Measurements from ENCODE around the gene NSUN4.

The NSUN4 gene

GRCh38 chr1:46340404-46341221, at the start of gene NSUN4:
TSS of gene NSUN4 (plus strand) at chr1:46340807. CDS start at chr1:46340827, 20 bp downstream.
- Histone ChIP-seq H3K4me3 (peak within 1 kb of the TSS; percentile 76), H3K4me2 (peak within 1 kb of the TSS; percentile 73), H4K20me1 (peaks cover 43% of the 10 kb centered on the region), H3K9me3 (no peaks in the 10 kb centered on the region), H3K27me3 (no peaks in the 10 kb centered on the region), H3K36me3 (peaks cover 38% of the 10 kb centered on the region), H3K4me1 (peaks cover 44% of the 10 kb centered on the region), H3K27ac (peak within 1 kb of the TSS; percentile 88), H3K9ac (peak within 1 kb of the TSS; percentile 87)
- peak; percentile 82 for TF ChIP-seq Cebpa-rat (IDR thresholded peaks at IDR 0.05)

- no peak overlapping the region for H3K4me2 ChIP-seq
- H3K4me1 ChIP-seq = peaks cover 5% of the 10 kb centered on the region
- H3K27ac ChIP-seq = no peak overlapping the region
- no peaks in the 10 kb centered on the region for H3K9me3 ChIP-seq
- H3K9ac ChIP-seq = no peak overlapping the region
- no peaks in the 10 kb centered on the region for H3K27me3 ChIP-seq
- peaks cover 38% of the 10 kb centered on the region for H4K20me1 ChIP-seq
- TF ChIP-seq Cebpa-rat (IDR thresholded peaks at IDR 0.05) = no peak
- peaks cover 87% of the 10 kb centered on the region for H3K36me3 ChIP-seq
- no peak overlapping the region for H3K4me3 ChIP-seq
Observed at GRCh38 chr1:46295306-46295705, 45.3 kb upstream of the NSUN4 start.

- Histone ChIP-seq H3K36me3 (peaks cover 60% of the 10 kb centered on the region), H3K9ac (no peak overlapping the region), H3K27me3 (no peaks in the 10 kb centered on the region), H4K20me1 (peaks cover 52% of the 10 kb centered on the region), H3K4me1 (peaks cover 16% of the 10 kb centered on the region), H3K27ac (no peak overlapping the region), H3K4me2 (no peak overlapping the region), H3K9me3 (no peaks in the 10 kb centered on the region), H3K4me3 (no peak overlapping the region)
- no peak for TF ChIP-seq Cebpa-rat (IDR thresholded peaks at IDR 0.05)
Observed at GRCh38 chr1:46298387-46298786, 42.2 kb upstream of the NSUN4 start.

- peak overlapping the region; percentile 94 for H3K4me2 ChIP-seq
- peaks cover 68% of the 10 kb centered on the region for H4K20me1 ChIP-seq
- no peaks in the 10 kb centered on the region for H3K27me3 ChIP-seq
- H3K4me3 ChIP-seq = peak overlapping the region; percentile 96
- peak overlapping the region; percentile 99 for H3K27ac ChIP-seq
- TF ChIP-seq Cebpa-rat (IDR thresholded peaks at IDR 0.05) = no peak
- H3K36me3 ChIP-seq = peaks cover 36% of the 10 kb centered on the region
- H3K9me3 ChIP-seq = no peaks in the 10 kb centered on the region
- H3K9ac ChIP-seq = peak overlapping the region; percentile 100
- H3K4me1 ChIP-seq = peaks cover 31% of the 10 kb centered on the region
Observed at GRCh38 chr1:46300673-46301405, 39.8 kb upstream of the NSUN4 start.

GRCh38 chr1:46301406-46301807, 39.2 kb upstream of the NSUN4 start:
- peaks cover 37% of the 10 kb centered on the region for H3K4me1 ChIP-seq
- peak overlapping the region; percentile 96 for H3K4me3 ChIP-seq
- no peaks in the 10 kb centered on the region for H3K9me3 ChIP-seq
- peak overlapping the region; percentile 100 for H3K9ac ChIP-seq
- no peak for TF ChIP-seq Cebpa-rat (IDR thresholded peaks at IDR 0.05)
- H4K20me1 ChIP-seq = peaks cover 74% of the 10 kb centered on the region
- H3K27me3 ChIP-seq = no peaks in the 10 kb centered on the region
- peak overlapping the region; percentile 94 for H3K4me2 ChIP-seq
- H3K36me3 ChIP-seq = peaks cover 30% of the 10 kb centered on the region
- peak overlapping the region; percentile 99 for H3K27ac ChIP-seq

- TF ChIP-seq Cebpa-rat (IDR thresholded peaks at IDR 0.05) = no peak
- Histone ChIP-seq H3K27ac (peak overlapping the region; percentile 99), H3K9me3 (no peaks in the 10 kb centered on the region), H3K9ac (peak overlapping the region; percentile 100), H3K4me2 (peak overlapping the region; percentile 94), H4K20me1 (peaks cover 80% of the 10 kb centered on the region), H3K27me3 (no peaks in the 10 kb centered on the region), H3K4me3 (peak overlapping the region; percentile 96), H3K36me3 (peaks cover 30% of the 10 kb centered on the region), H3K4me1 (peaks cover 43% of the 10 kb centered on the region)
Observed at GRCh38 chr1:46301808-46302640, 38.6 kb upstream of the NSUN4 start.

- peak overlapping the region; percentile 100 for H3K9ac ChIP-seq
- no peaks in the 10 kb centered on the region for H3K27me3 ChIP-seq
- H3K4me1 ChIP-seq = peaks cover 49% of the 10 kb centered on the region
- H3K9me3 ChIP-seq = no peaks in the 10 kb centered on the region
- H3K36me3 ChIP-seq = peaks cover 30% of the 10 kb centered on the region
- H3K4me3 ChIP-seq = peak overlapping the region; percentile 96
- TF ChIP-seq Cebpa-rat (IDR thresholded peaks at IDR 0.05) = no peak
- H4K20me1 ChIP-seq = peaks cover 80% of the 10 kb centered on the region
- peak overlapping the region; percentile 99 for H3K27ac ChIP-seq
- H3K4me2 ChIP-seq = peak overlapping the region; percentile 94
Observed at GRCh38 chr1:46302641-46303037, 38.0 kb upstream of the NSUN4 start.

GRCh38 chr1:46303038-46303871, 37.4 kb upstream of the NSUN4 start, which contains the start of the genes LRRC41 and UQCRH:
TSS of gene LRRC41 (minus strand) at chr1:46303616. CDS start at chr1:46303322, 294 bp downstream.
TSS of gene UQCRH (plus strand) at chr1:46303698. CDS start at chr1:46303767, 69 bp downstream.
- Histone ChIP-seq H3K27me3 (no peaks in the 10 kb centered on the region), H3K4me3 (peak within 1 kb of the TSS; percentile 96), H3K9me3 (no peaks in the 10 kb centered on the region), H3K9ac (peak within 1 kb of the TSS; percentile 100), H4K20me1 (peaks cover 80% of the 10 kb centered on the region), H3K4me2 (peak within 1 kb of the TSS; percentile 94), H3K36me3 (peaks cover 30% of the 10 kb centered on the region), H3K4me1 (peaks cover 55% of the 10 kb centered on the region), H3K27ac (peak within 1 kb of the TSS; percentile 99)
- no peak for TF ChIP-seq Cebpa-rat (IDR thresholded peaks at IDR 0.05)

Measured in BLaER1 (cell line).